GM21390 (cell line): ENCODE results near the gene VWA5A.

ENCODE experiments used
- ATAC-seq: cut with Tn5 transposase; IDR thresholded peaks from one replicate; pipeline ENCODE4 v1.9.1; 2021; ENCODE audit not compliant: unreplicated experiment

VWA5A gene, protein sequence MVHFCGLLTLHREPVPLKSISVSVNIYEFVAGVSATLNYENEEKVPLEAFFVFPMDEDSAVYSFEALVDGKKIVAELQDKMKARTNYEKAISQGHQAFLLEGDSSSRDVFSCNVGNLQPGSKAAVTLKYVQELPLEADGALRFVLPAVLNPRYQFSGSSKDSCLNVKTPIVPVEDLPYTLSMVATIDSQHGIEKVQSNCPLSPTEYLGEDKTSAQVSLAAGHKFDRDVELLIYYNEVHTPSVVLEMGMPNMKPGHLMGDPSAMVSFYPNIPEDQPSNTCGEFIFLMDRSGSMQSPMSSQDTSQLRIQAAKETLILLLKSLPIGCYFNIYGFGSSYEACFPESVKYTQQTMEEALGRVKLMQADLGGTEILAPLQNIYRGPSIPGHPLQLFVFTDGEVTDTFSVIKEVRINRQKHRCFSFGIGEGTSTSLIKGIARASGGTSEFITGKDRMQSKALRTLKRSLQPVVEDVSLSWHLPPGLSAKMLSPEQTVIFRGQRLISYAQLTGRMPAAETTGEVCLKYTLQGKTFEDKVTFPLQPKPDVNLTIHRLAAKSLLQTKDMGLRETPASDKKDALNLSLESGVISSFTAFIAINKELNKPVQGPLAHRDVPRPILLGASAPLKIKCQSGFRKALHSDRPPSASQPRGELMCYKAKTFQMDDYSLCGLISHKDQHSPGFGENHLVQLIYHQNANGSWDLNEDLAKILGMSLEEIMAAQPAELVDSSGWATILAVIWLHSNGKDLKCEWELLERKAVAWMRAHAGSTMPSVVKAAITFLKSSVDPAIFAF

DNA sequence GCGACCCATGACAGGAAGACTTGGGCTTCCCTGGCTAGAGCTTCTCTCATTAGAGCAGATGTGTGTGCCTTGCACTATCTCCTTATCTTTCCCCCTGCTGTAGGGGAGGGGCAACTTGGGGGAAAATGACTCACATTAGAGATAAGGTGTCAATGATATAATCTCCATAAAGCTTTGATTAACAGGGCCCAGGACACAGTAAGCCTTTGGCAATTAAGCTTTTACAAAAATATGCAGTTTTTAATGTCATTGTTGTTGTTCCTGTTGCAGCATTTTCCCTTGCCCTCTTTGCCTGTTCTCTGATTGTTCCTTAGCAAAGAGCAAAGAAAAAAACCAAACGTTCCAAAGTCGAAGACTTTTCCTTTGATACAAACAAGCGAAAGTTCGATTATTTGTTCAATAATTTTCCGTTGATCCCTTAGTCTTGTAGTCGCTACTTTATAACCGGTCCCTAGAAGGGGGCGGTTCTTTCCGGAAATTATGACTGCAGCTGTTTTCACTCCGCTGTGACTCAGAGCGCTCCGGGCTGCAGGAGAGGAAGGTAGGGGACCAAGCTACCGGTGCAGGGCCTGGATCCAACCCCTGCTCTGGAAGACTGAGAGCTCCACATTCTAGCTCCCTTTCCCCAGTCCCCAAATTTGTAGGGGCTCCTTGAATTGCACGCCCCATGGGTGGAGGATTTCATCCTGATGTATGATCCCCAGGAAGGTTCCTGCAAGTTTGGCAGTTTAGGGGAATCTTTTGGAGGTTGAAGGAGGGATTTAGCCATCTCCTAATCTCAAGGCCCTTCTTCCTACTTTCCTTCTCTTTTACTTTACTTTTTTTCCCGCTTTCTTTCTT lies at the start of gene VWA5A:
Gene VWA5A (plus strand): TSS at position 509 of the 840 bp plus-strand sequence. CDS start 2,062 bp downstream, outside the sequence.
- ATAC-seq = peak; percentile 100

- ATAC-seq = no peak
These were observed 46.6 kb upstream of the VWA5A start for GRCh38 chr11:124068601-124069110.

DNA sequence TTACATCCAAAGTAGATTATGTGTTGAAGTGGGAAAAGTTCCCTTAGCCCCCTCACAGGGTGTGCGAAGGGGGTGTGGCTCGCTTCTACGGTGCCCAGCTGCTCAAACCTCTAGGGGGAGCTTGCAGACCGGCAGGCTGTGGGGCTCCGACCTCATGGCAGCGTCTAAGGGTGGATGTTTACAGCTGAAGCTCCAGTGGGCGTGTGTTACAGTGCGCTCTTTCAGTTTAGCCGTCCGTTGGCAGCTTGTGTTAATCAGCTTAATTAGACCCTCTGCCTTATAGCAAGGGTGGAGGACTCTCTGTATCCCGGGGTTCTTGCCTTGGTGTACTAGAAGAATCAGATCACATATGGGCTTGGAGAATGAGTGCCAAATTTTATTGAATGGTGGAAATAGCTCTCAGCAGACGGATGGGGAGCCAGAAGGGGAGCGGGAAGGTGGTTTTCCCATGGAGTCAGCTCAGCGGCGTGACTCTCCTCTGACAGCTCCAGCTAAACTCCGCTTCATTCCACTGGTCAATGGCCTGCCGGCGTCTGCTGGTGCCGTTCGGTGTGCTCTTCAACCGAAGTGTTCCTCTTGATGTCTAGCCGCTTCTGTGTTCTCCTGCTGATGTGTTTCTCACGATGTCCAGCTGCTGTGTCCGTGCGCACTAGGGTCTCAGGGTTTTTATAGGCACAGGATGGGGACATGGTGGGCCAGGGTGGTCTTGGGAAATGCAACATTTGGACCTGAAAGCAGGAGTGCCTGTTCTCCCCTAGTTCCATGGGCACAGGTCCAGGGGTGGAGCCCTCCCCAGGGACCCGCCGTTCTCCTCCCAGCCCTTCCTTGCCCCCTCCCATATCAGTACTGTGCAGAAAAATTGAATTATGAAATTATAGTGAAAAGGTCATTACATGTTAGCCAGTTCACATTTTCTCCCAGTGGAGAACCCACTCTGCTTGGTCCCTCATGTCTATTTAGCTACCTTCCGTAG lies 45.5 kb upstream of the VWA5A start:
- ATAC-seq = peak; percentile 66

GRCh38 chr11:124070915-124071622 lies 44.2 kb upstream of the VWA5A start:
- peak; percentile 87 for ATAC-seq

- no peak for ATAC-seq
These were observed 43.7 kb upstream of the VWA5A start for GRCh38 chr11:124071623-124071948.

DNA sequence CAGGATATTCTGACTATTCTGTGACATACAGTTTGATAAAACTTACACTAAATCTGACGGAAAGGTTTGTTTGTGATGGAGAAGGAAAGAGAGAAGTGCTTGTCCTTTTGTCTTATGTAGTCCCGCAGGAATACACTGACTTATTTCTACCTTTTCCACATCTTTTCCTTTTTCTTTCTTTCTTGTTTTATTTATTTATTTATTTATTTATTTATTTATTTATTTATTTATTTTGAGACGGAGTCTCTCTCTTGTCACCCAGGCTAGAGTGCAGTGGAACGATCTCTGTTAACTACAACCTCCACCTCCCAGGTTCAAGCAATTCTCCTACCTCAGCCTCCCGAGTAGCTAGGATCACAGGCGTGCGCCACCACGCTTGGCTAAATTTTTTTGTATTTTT lies 43.1 kb upstream of the VWA5A start:
- ATAC-seq = no peak

DNA sequence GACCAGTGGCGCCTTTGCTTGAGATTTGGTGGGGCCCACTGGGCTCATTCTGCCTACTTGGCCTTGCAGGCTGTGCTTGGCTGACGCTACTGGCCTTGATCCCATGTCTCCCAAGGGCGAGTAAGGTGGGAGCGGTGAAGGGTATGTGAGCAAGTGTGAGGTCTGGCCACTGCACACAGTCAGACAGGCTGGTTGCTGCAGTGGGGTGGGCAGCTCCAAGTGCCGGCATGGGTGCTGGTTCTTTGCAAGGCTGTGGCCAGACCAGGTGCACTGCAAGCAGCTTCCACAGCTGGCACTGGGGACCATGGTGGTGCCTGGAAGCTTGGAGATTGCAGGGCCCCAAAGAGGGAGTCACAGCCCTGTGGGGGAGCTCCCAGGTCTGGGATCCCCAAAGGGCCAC lies 40.7 kb upstream of the VWA5A start:
- no peak for ATAC-seq

GRCh38 chr11:124075492-124075840 lies 39.8 kb upstream of the VWA5A start:
- ATAC-seq = no peak

DNA sequence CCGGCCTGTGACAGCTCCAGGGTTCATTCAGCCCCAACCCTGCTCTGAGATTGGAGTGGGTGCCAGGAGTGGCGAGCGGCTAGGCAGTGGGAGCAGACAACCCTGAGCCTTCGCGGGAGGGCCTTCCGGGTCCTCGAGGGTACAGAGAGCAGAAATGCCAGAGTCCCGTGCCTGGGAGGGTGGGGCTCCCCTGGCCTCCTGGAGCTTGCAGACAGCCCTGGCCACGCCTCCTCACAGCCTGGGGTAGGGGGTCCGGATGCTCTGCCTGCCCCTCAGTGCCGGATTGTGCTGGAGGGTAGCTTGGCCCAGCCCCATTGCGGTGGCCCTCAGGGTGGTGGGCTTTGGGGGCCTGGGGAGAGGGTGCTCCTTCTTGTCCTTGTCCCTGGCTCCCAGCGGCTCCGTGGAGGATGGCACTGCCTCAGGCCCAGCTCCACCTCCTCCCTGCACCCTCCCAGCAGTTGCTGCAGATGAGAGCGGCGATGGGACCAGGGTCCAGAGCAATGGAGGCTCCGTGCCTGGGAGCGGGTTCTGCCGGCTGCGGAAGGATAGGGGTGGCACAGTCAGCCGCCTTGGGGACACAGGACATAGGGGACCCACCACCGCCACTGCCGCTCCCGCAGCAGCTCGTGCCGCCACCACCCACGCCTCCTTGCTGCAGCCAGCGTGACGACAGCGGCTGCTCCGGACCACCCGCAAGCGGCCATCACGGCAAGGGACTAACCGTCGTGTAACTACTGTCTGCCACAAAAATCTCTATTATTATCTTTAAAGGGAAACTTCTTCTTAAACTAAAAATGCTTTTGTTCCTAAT lies 39.2 kb upstream of the VWA5A start:
- peak; percentile 53 for ATAC-seq

GRCh38 chr11:124077266-124077665 lies 38.0 kb upstream of the VWA5A start:
- no peak for ATAC-seq

DNA sequence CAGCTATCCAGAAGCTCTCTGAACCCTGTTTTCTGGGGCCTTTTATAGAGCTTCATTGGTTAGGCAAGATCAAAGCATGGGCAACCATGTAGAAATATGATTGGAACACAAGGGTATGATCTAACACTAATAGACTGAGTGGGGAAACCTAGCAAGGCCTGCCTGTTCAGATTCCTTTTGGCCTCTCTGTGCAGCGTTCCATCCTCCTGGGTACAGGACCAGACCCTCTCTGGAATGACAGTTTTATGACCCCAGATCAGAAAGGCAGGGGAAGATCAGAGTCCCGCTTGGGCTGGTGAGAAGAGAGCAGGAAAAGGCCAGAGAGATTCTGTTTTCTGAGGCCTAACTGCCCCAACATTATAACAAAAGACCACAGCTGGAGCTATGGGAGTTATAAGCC lies 36.7 kb upstream of the VWA5A start:
- ATAC-seq = no peak

DNA sequence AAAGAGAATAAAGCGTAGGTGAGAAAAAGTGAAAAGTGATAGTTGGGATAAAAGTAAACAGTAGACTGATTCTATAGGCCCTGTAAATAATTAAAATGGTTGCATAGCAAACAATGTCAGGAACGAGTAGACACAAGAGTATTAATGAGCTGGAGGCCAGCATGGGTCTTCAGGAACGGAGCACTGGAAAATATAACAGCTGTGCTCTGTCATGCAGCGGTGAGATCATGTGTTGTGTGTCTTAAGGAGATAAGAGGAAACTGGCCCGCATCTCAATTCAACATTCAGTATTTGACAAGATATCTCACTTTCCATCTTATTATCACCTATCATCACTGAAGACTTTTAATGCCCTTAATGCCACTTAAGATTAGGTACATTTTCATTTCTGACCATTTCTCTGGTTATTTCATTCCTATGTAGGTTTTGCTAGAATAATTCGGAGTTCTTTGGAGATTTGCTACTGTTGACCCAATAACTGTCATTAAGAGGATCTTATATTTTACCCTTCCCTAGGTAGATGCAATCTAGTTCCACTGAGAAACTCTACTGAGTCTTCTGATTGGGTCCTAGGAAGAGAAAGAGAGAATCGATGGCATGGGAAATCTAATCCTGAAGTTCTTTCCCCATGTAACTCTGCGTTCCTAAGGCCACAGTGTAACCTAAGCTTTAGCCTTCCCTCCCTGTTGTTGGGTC lies 35.5 kb upstream of the VWA5A start:
- no peak for ATAC-seq

GRCh38 chr11:124080327-124081001 lies 34.8 kb upstream of the VWA5A start:
- no peak for ATAC-seq

DNA sequence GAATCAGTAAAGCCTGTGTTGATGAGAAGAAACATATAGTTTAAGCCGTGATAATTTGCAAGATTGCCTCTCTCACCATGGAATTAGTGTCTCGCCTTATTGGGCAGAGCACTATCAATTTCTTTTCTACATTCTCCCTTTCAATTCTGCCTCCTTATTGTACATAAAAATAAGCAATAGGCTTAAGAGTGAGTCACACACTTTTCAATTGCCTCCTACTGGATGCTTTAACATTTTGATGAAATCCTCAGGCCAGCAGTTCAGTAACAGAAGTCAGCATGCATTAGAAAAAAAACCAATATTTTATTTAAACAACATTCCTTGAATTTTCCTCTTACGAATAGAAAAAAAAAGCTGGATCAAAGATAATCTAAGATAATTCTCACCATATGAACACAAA lies 33.8 kb upstream of the VWA5A start:
- ATAC-seq = no peak

DNA sequence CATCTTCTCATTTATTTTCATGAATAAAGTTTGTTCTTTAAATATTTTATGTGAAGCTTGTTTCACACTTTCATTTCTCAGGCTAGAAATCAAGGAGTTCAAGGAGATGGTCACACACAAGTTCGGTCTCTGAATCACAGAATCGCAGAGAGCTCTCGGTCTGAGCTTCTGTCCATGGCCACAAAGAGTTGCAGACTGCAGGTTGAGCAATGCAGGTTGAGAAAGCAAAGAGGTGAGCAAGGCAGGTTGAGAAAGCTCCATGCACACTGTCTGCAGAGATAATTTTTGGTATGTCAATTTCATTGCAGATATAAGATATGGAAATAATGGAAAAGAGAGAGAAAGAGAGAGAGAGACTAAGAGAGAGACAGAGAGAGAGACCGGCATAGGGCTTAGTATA lies 32.9 kb upstream of the VWA5A start:
- ATAC-seq = no peak

DNA sequence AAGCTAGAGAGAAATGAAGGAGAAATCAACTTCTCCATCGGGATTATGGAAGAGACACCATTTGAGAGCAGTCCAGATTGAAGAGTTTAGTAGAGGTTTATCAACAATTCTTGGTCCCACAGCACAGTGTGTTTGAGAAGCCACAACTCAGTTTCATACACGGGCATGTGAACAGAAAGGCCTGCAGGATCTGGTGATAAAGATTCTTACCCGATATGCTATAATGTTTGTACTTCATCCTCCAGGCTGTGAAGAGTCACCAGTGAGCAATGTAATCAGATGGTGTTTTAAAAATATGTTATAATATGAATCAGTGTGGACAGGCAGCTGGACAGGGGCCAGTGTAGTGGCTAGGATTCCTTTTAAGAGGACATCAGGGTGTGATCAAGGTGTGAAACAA lies 29.7 kb upstream of the VWA5A start:
- no peak for ATAC-seq

GRCh38 chr11:124085997-124086846 lies 29.0 kb upstream of the VWA5A start:
- ATAC-seq = no peak
